Activated naive CD8-positive, alpha-beta T cell treated with anti-CD3 and anti-CD28 coated beads, Interleukin-2, amount 50 U/mL, for 24 hours (primary cell): ENCODE measurements around the gene DMD.
"Not testable (repeated sequence)": the region's sequence is repeated elsewhere in the genome, so short reads cannot be mapped to it uniquely, and the experiment has no call there.

Source experiments
- ATAC-seq: fragments of 150-1000 bp; cut with Tn5 transposase; one replicate; pipeline ENCODE4 v1.10.0; 2021
- DNase-seq: peaks from one replicate; pipeline ENCODE4 v3.0.0; 2021
- H3K27ac Mint-ChIP-seq: one replicate; pipeline ENCODE4 v1.8.0; 2021; ENCODE audit warnings: mild to moderate bottlenecking, mixed read lengths
- H3K27me3 Mint-ChIP-seq: one replicate; pipeline ENCODE4 v1.8.0; 2021; ENCODE audit warnings: mixed read lengths
- H3K36me3 Mint-ChIP-seq: one replicate; pipeline ENCODE4 v1.8.0; 2021; ENCODE audit warnings: low read depth, mixed read lengths
- H3K4me1 Mint-ChIP-seq: one replicate; pipeline ENCODE4 v1.8.0; 2021; ENCODE audit warnings: mixed read lengths
- H3K4me3 Mint-ChIP-seq: one replicate; pipeline ENCODE4 v1.8.0; 2021; ENCODE audit warnings: mild to moderate bottlenecking, moderate library complexity, mixed read lengths
- H3K9me3 Mint-ChIP-seq: one replicate; pipeline ENCODE4 v1.8.0; 2021; ENCODE audit warnings: mixed read lengths

The DMD gene

DNA sequence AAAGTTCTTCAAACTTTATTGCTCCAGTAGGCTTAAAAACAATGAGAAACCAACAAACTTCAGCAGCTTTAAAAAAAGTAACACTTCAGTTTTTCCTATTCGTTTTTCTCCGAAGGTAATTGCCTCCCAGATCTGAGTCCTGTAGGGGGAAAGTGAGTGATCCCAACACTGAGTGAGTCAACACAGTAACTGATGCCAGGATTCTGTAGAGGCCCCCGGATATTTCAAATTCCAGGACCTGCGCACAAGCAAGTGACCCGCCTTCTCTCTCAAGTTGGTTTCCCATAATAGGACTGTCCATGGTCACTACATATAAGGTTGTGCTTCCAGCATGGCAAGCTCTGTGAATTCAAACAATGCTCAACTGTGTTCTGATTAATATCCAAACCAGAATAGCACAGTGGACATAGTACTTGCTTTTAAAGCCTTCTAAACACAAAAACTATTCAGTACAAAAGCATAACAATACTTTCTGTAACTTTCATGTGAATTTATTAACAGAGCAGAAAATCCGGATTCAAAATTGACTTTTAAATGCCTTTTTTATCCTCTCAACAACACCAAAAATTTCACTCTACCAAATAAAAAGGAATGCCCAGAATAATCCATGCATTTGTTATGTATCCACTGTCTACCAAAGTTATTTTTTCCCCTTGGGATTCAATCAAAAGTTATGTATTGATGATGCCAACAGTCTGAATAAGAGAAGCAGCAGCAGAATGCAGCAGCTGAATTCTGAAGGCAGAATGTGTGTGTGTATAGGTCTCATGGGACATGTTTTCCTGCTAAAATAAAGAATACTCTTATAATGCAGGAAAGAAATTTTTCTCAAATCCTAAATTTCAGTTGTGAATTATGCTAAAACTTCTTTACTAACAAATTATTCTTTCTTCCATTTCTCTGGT lies at the start of gene DMD:
Gene DMD (minus strand): TSS at position 194 of the 905 bp plus-strand sequence. CDS start 237 bp downstream, outside the sequence.
- Mint-ChIP-seq H3K27ac (no peak within 1 kb of the TSS), H3K36me3 (no peaks in the 10 kb centered on the region), H3K4me1 (no peaks in the 10 kb centered on the region), H3K9me3 (no peaks in the 10 kb centered on the region), H3K27me3 (no peaks in the 10 kb centered on the region), H3K4me3 (no peak within 1 kb of the TSS)
- no peak for ATAC-seq
- DNase-seq, result no peak

DNA sequence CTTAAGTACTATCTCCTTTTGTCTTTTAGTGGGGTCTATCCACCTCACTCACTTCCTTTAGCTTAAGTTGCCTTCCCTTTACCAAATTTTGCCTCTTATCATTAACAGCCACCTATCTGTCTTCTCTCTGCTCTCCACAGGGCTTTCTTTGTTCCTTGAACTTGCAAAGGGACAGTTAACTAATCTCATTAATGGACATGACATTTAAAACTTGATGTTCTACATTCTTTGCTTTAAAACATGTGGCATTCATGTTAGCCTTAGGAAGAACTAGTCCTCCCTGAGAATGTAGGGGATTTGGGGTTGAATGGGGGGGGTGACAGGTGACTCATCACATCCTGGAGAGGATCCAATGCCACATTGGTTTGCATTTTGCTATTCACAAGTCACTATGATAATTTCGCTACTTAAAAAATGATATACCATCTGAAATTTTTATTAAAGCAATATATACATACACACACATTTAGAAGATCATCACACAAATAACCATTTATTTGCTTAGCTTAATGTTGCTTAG lies 41.0 kb upstream of the DMD start:
- H3K36me3 Mint-ChIP-seq, result no peaks in the 10 kb centered on the region
- H3K4me1 Mint-ChIP-seq, result no peaks in the 10 kb centered on the region
- no peak overlapping the region for H3K27ac Mint-ChIP-seq
- DNase-seq (no peak), ATAC-seq (no peak)
- no peak overlapping the region for H3K4me3 Mint-ChIP-seq
- no peaks in the 10 kb centered on the region for H3K27me3 Mint-ChIP-seq
- no peaks in the 10 kb centered on the region for H3K9me3 Mint-ChIP-seq

DNA sequence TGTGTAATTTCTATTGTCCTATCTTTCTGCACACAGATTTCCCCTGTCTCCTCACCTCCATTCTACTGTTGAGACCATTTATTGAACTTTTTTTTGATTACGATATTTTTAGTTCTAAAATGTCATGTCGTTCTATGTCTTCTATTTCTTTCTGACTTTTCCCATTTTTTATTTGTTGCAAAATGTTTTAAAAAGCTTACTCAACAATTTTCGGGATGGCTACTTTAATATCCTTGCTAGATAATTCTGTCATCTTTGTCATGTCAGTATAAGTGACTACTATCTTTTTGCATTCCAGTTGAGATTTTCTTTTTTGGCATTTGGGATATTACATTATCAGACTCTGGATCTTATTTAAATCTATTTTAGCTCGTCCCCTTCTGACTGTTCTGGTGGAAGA lies 7.5 kb upstream of the DMD start:
- ATAC-seq (no peak), DNase-seq (no peak)
- no peaks in the 10 kb centered on the region for H3K36me3 Mint-ChIP-seq
- H3K27ac Mint-ChIP-seq, result no peak overlapping the region
- H3K9me3 Mint-ChIP-seq, result no peaks in the 10 kb centered on the region
- H3K4me3 Mint-ChIP-seq, result no peak overlapping the region
- H3K27me3 Mint-ChIP-seq, result no peaks in the 10 kb centered on the region
- H3K4me1 Mint-ChIP-seq, result no peaks in the 10 kb centered on the region

- no peaks in the 10 kb centered on the region for H3K9me3 Mint-ChIP-seq
- ATAC-seq (no peak), DNase-seq (no peak)
- H3K4me3 Mint-ChIP-seq, result no peak overlapping the region
- H3K36me3 Mint-ChIP-seq, result no peaks in the 10 kb centered on the region
- no peaks in the 10 kb centered on the region for H3K27me3 Mint-ChIP-seq
- H3K27ac Mint-ChIP-seq, result no peak overlapping the region
- no peaks in the 10 kb centered on the region for H3K4me1 Mint-ChIP-seq
These were observed 1.2 kb downstream of the DMD start for GRCh38 chrX:33210156-33210555.

DNA sequence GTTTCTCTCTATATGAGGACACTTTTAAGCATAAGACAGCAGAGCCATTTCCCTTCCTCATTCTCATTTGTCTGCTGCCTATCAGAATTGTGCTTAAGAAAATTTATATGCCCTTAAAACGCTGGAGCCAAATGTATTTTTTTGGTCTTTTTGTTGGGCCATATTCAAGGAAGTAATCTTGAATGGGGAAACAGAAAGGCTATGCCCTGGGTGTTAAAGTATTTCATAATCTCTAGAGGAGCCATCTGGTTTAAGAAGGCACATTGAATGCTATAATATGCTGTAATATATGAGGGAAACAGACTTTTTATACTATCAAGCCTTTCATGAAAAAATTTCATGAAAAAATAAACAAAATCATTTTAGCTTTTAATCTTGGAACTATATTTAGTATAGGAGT lies 4.3 kb downstream of the DMD start:
- Mint-ChIP-seq H3K9me3 (peaks cover 5% of the 10 kb centered on the region), H3K27ac (no peak overlapping the region), H3K36me3 (no peaks in the 10 kb centered on the region), H3K27me3 (no peaks in the 10 kb centered on the region), H3K4me1 (no peaks in the 10 kb centered on the region), H3K4me3 (no peak overlapping the region)
- DNase-seq (no peak), ATAC-seq (no peak)

DNA sequence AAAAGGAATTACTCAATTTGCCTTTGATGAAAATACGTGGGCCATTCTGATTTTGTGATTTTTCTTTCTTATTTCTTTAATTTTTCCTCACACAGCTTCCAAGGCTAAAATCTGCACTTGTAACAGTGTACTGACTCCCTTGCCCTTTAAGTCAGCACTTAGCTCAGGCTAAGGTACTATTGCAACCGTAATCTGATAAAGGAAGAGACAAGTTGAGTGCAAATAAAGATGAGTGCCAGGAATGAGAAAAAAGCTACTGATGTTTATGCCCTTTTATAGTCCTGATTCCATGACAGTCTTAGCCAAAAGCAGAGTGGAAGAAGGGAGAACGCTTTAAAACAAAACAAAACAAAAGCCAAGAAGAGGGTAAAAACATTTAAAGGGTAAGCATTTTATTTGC lies 6.0 kb downstream of the DMD start:
- H3K4me3 Mint-ChIP-seq, result no peak overlapping the region
- no peaks in the 10 kb centered on the region for H3K36me3 Mint-ChIP-seq
- peaks cover 5% of the 10 kb centered on the region for H3K9me3 Mint-ChIP-seq
- no peak overlapping the region for H3K27ac Mint-ChIP-seq
- H3K4me1 Mint-ChIP-seq, result no peaks in the 10 kb centered on the region
- no peak for ATAC-seq
- DNase-seq, result no peak
- H3K27me3 Mint-ChIP-seq, result no peaks in the 10 kb centered on the region

- H3K4me3 Mint-ChIP-seq, result no peak overlapping the region
- no peak for DNase-seq
- H3K4me1 Mint-ChIP-seq, result no peaks in the 10 kb centered on the region
- peaks cover 5% of the 10 kb centered on the region for H3K9me3 Mint-ChIP-seq
- no peaks in the 10 kb centered on the region for H3K27me3 Mint-ChIP-seq
- no peak overlapping the region for H3K27ac Mint-ChIP-seq
- ATAC-seq, result no peak
- no peaks in the 10 kb centered on the region for H3K36me3 Mint-ChIP-seq
These were observed 6.5 kb downstream of the DMD start for GRCh38 chrX:33204889-33205288.

GRCh38 chrX:33198561-33199279 lies 12.6 kb downstream of the DMD start:
- Mint-ChIP-seq H3K9me3 (peaks cover 10% of the 10 kb centered on the region), H3K36me3 (no peaks in the 10 kb centered on the region), H3K27me3 (no peaks in the 10 kb centered on the region), H3K4me3 (no peak overlapping the region), H3K4me1 (no peaks in the 10 kb centered on the region), H3K27ac (no peak overlapping the region)
- DNase-seq (no peak), ATAC-seq (no peak)

DNA sequence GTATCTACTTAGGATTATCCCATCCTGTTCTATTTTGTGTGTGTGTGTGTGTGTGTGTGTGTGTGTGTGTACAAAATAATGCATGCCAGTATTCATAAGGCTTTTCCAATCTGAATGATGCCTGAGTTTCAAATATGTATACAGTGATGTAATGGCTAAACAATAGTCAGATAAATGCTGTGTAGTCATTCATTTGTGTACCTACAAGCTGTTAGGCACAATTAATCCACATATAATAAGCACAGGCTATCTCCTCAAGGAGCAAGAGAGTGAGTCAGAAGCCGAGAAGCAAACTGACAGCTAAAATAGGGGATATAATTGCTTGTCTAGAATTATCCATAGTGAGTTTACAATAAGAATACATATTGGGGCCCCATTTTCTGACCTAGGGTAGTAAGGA lies 15.7 kb downstream of the DMD start:
- ATAC-seq (no peak), DNase-seq (no peak)
- no peaks in the 10 kb centered on the region for H3K27me3 Mint-ChIP-seq
- no peaks in the 10 kb centered on the region for H3K36me3 Mint-ChIP-seq
- no peak overlapping the region for H3K27ac Mint-ChIP-seq
- no peaks in the 10 kb centered on the region for H3K4me1 Mint-ChIP-seq
- H3K9me3 Mint-ChIP-seq, result peaks cover 7% of the 10 kb centered on the region
- H3K4me3 Mint-ChIP-seq, result no peak overlapping the region

DNA sequence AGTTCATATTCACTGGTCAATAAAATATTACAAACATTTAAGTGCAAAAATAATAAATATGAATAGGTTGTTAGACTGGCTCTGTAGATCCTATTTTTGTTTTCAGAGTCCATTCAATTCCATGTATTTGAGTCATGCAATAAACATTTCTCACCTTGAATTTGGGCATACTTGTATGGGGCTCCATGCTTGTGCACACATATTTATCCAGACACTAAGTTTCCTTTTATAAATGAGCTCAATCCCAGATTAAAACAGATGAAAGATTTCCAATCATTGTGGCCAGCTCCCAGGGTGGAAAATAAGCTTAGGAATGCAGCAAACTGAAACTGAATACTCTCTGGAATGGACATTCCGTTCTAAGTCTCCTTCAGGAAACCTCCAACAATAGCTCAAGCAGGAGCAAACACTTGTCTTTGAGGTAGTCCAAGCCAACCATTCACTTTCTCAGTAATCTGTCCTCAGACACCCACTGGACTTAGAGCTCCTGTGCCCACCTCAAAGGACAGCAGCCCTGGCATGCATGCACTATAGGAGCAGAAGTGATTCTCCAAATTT lies 16.4 kb downstream of the DMD start:
- H3K27me3 Mint-ChIP-seq, result no peaks in the 10 kb centered on the region
- H3K4me1 Mint-ChIP-seq, result no peaks in the 10 kb centered on the region
- no peak for DNase-seq
- ATAC-seq, result no peak
- H3K27ac Mint-ChIP-seq, result no peak overlapping the region
- H3K36me3 Mint-ChIP-seq, result no peaks in the 10 kb centered on the region
- H3K9me3 Mint-ChIP-seq, result peaks cover 7% of the 10 kb centered on the region
- no peak overlapping the region for H3K4me3 Mint-ChIP-seq

DNA sequence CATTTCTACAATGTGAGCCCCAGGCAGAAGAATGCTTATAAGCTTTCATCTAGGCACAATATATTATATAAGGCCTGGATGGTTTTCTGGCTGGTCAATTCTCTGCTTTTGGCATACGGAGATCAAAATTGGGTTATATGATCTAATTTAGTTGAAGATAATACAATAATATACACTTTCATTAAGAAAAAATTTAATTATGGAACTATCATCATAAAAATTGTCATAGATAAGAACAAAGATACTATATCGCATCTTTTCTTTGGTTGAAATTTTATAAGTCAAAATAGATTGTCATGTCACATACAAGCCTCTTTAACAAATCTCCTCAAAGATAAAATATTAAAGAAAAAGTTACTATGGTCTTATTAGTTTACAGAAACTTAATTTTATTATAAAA lies 17.1 kb downstream of the DMD start:
- no peaks in the 10 kb centered on the region for H3K27me3 Mint-ChIP-seq
- DNase-seq (no peak), ATAC-seq (no peak)
- H3K9me3 Mint-ChIP-seq, result peaks cover 3% of the 10 kb centered on the region
- no peak overlapping the region for H3K4me3 Mint-ChIP-seq
- no peak overlapping the region for H3K27ac Mint-ChIP-seq
- H3K36me3 Mint-ChIP-seq, result no peaks in the 10 kb centered on the region
- no peaks in the 10 kb centered on the region for H3K4me1 Mint-ChIP-seq

DNA sequence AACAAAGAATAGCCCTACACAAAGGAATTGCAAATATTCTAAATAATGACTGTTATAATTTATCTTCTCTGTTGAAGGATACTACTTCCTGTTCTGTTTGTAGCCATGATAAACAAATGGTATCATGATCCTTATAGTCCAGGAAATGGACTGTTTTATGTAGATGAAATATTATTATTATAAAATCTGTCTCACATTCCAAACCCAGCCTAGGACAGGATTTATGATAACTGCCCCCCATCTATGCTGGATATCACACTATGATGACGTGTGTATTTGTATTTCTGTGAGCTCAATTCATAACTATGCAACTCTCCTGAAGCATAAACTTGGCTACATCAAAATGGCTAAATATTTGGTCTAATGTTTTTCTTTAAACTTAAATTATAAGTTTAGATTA lies 21.3 kb downstream of the DMD start:
- no peaks in the 10 kb centered on the region for H3K9me3 Mint-ChIP-seq
- H3K4me3 Mint-ChIP-seq, result no peak overlapping the region
- no peak for ATAC-seq
- no peaks in the 10 kb centered on the region for H3K4me1 Mint-ChIP-seq
- H3K27me3 Mint-ChIP-seq, result no peaks in the 10 kb centered on the region
- no peak for DNase-seq
- H3K27ac Mint-ChIP-seq, result no peak overlapping the region
- no peaks in the 10 kb centered on the region for H3K36me3 Mint-ChIP-seq

- ATAC-seq (no peak), DNase-seq (no peak)
- H3K4me3 Mint-ChIP-seq, result no peak overlapping the region
- H3K27me3 Mint-ChIP-seq, result no peaks in the 10 kb centered on the region
- H3K36me3 Mint-ChIP-seq, result no peaks in the 10 kb centered on the region
- no peaks in the 10 kb centered on the region for H3K4me1 Mint-ChIP-seq
- no peak overlapping the region for H3K27ac Mint-ChIP-seq
- no peaks in the 10 kb centered on the region for H3K9me3 Mint-ChIP-seq
These were observed 22.5 kb downstream of the DMD start for GRCh38 chrX:33188881-33189280.

- no peaks in the 10 kb centered on the region for H3K4me1 Mint-ChIP-seq
- no peaks in the 10 kb centered on the region for H3K27me3 Mint-ChIP-seq
- no peaks in the 10 kb centered on the region for H3K36me3 Mint-ChIP-seq
- no peak overlapping the region for H3K27ac Mint-ChIP-seq
- H3K9me3 Mint-ChIP-seq, result no peaks in the 10 kb centered on the region
- DNase-seq (no peak), ATAC-seq (no peak)
- H3K4me3 Mint-ChIP-seq, result no peak overlapping the region
These were observed 23.1 kb downstream of the DMD start for GRCh38 chrX:33188286-33188685.

GRCh38 chrX:33184803-33185202 lies 26.5 kb downstream of the DMD start:
- DNase-seq, ATAC-seq, H3K9me3 Mint-ChIP-seq, H3K27ac Mint-ChIP-seq, H3K27me3 Mint-ChIP-seq, H3K4me1 Mint-ChIP-seq, H3K36me3 Mint-ChIP-seq, H3K4me3 Mint-ChIP-seq: not testable (repeated sequence)
